Retinal pigment epithelial cell (primary cell): ENCODE measurements around the gene TBXT.

Experiments
- DNase-seq: peaks from one replicate; pipeline ENCODE4 v3.0.0-alpha.2; 2010; ENCODE audit warnings: low read depth
- H3K4me3 ChIP-seq: 2 replicates; pipeline ENCODE4 v1.5.1; 2011; ENCODE audit warnings: mild to moderate bottlenecking, low read length, control low read depth, moderate library complexity
- TF ChIP-seq, protein P1 (sequence below): conservative IDR thresholded peaks from 2 replicates; pipeline ENCODE4 v1.5.1; 2011; ENCODE audit warnings: low read depth, low read length, control low read depth, inconsistent platforms

The TBXT gene

GRCh38 chr6:166203003-166203640 lies 35.5 kb upstream of the TBXT start:
- TF ChIP-seq, protein P1, sequence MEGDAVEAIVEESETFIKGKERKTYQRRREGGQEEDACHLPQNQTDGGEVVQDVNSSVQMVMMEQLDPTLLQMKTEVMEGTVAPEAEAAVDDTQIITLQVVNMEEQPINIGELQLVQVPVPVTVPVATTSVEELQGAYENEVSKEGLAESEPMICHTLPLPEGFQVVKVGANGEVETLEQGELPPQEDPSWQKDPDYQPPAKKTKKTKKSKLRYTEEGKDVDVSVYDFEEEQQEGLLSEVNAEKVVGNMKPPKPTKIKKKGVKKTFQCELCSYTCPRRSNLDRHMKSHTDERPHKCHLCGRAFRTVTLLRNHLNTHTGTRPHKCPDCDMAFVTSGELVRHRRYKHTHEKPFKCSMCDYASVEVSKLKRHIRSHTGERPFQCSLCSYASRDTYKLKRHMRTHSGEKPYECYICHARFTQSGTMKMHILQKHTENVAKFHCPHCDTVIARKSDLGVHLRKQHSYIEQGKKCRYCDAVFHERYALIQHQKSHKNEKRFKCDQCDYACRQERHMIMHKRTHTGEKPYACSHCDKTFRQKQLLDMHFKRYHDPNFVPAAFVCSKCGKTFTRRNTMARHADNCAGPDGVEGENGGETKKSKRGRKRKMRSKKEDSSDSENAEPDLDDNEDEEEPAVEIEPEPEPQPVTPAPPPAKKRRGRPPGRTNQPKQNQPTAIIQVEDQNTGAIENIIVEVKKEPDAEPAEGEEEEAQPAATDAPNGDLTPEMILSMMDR = no peak
- DNase-seq = no peak

DNA sequence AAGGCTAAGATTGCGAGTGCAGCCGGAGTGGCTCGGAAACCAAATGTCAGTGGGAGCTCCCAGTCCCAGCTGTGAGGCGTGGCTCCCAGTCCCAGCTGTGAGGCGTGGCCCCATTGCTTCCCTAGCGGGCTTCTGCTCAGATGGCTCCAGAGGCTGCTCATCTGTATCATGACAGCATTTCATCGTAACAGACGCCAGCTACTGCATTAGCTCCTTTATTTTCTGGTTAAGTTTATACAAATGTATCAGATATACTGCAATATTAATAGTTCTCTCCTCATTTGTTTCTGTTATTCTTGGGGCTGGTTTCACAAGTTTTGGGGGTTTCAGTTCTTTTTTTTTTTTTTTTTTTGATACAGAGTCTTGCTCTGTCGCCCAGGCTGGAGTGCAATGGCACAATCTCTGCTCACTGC lies 34.7 kb upstream of the TBXT start:
- TF ChIP-seq, protein P1 = no peak
- H3K4me3 ChIP-seq = no peak overlapping the region
- DNase-seq = no peak

More at GRCh38 chr6:166203003-166203640, 35.5 kb upstream of the TBXT start:
- no peak overlapping the region for H3K4me3 ChIP-seq

DNA sequence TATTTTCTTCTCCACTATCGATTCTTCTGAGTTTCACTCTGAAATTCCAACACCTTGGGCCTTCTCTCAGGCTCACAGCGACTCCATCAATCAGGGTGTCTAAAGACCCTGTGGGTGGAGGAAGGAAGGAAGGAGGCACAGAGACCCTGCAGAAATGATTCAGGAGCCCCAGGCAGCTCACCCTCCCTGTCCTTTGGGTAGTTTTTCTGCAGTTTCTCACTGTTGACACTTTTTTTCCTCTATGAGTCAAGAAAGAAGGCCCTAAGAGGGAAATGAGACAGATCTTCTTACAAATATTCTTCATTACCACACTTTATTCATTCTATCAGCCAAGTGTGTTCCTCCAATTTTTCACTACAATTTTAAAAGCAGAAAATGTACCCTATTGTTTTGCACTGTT lies 34.2 kb upstream of the TBXT start:
- H3K4me3 ChIP-seq = no peak overlapping the region
- DNase-seq = no peak
- TF ChIP-seq, protein P1 = no peak

DNA sequence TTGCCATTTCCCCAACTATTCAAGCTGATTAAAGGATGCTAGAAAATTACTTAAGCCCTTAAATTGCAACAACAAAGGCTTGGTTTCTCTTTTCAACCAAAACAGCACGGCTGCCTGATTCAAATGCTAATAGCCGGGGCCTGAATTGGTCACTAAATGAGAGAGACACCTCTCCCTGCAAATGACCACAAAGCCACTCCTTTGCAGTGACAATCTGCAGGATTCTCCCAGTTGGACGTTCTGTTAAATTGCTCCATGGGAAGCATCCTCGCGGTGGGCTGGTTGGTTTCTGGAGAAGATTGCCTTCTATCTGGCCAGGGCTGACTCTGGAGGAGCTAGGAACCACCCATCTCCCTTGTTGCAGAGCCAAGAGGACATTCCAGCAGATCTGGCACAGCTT lies 29.7 kb upstream of the TBXT start:
- no peak for DNase-seq
- no peak overlapping the region for H3K4me3 ChIP-seq
- TF ChIP-seq, protein P1 = no peak

DNA sequence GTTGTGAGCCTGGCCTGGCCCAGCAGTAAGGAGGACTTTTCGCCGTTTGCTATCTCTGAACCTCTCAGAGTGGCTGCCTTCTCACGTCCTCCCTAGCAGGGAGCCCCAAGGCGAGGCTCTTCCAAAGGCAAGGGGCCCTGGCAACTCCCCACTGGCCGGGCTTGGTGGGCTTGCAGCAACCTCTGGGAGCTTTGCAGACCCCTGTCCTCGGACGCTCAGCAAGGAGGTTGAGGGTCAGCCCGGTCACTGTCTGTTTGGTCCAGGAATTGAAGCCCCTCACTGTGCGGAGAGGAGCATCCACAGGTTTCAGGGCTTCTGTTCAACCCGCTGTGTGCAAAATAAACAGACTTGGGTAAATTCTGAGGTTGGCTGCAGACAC lies 28.2 kb upstream of the TBXT start:
- no peak overlapping the region for H3K4me3 ChIP-seq
- no peak for DNase-seq
- TF ChIP-seq, protein P1 = no peak

GRCh38 chr6:166194914-166195859 lies 27.5 kb upstream of the TBXT start:
- TF ChIP-seq, protein P1 = no peak
- H3K4me3 ChIP-seq = no peak overlapping the region
- DNase-seq = no peak
